Natural killer cell (primary cell): ENCODE data around the gene CHCHD3. TPM values are rescaled to one million over a fixed set of nuclear protein-coding genes. Genes with fewer than 3 reads are reported as not detected.
"Not testable (repeated sequence)": the region's sequence is repeated elsewhere in the genome, so short reads cannot be mapped to it uniquely, and the experiment has no call there.

Source experiments
- ATAC-seq, 3 donors: fragments of 150-1000 bp in 2 of 3; fragments of 200-7000 bp in 1 of 3; cut with Tn5 transposase; 1 replicate in 1 of 3; 2 replicates in 2 of 3; pipeline ENCODE4 v1.10.0; 2021; ENCODE audit warnings: mild to moderate bottlenecking in 2 of 3, moderate library complexity in 2 of 3
- DNase-seq, 2 donors: peaks; one replicate each; pipeline versions ENCODE4 v3.0.0 to v3.0.0-alpha.2; 2013 to 2021; ENCODE audit warnings: mixed read lengths in 1 of 2
- H3K27ac ChIP-seq: one replicate; pipeline ENCODE4 v1.5.1; 2013; ENCODE audit warnings: mild to moderate bottlenecking, low read length
- H3K27me3 ChIP-seq: one replicate; pipeline ENCODE4 v1.6.1; 2013; ENCODE audit warnings: low read length; ENCODE audit not compliant: control insufficient read depth, insufficient read depth
- H3K36me3 ChIP-seq: one replicate; pipeline ENCODE4 v1.6.1; 2013; ENCODE audit warnings: low read length; ENCODE audit not compliant: control insufficient read depth, insufficient read depth
- H3K4me1 ChIP-seq: one replicate; pipeline ENCODE4 v1.6.1; 2013; ENCODE audit warnings: low read length; ENCODE audit not compliant: control insufficient read depth, insufficient read depth
- H3K4me3 ChIP-seq: one replicate; pipeline ENCODE4 v1.5.1; 2013; ENCODE audit warnings: low read length
- H3K9me3 ChIP-seq: one replicate; pipeline ENCODE4 v1.6.1; 2013; ENCODE audit warnings: low read length; ENCODE audit not compliant: control insufficient read depth, insufficient read depth
- H3K27ac Mint-ChIP-seq, 2 donors: one replicate each; pipeline ENCODE4 v1.8.0; 2022; ENCODE audit warnings: mild to moderate bottlenecking in 2 of 2, mixed read lengths in 2 of 2, moderate library complexity in 1 of 2
- H3K27me3 Mint-ChIP-seq, 2 donors: one replicate each; pipeline ENCODE4 v1.8.0; 2022; ENCODE audit warnings: low read depth in 2 of 2, mixed read lengths in 2 of 2
- H3K36me3 Mint-ChIP-seq: one replicate; pipeline ENCODE4 v1.8.0; 2022; ENCODE audit warnings: mixed read lengths
- H3K4me1 Mint-ChIP-seq, 2 donors: one replicate each; pipeline ENCODE4 v1.8.0; 2022; ENCODE audit warnings: mixed read lengths in 2 of 2
- H3K4me3 Mint-ChIP-seq: one replicate; pipeline ENCODE4 v1.8.0; 2022; ENCODE audit warnings: mild to moderate bottlenecking, moderate library complexity, mixed read lengths
- H3K9me3 Mint-ChIP-seq, 2 donors: one replicate each; pipeline ENCODE4 v1.8.0; 2022; ENCODE audit warnings: mixed read lengths in 2 of 2
- WGBS: methylation state at CpG from one replicate; pipeline ENCODE4 v1.1.7; 2013; ENCODE audit warnings: missing lambda C conversion rate; ENCODE audit not compliant: insufficient coverage; 5-methylcytosine and 5-hydroxymethylcytosine counted together
- intact Hi-C: fragments of 100-400 bp; cut with micrococcal nuclease; formaldehyde crosslinking; loops from one replicate; pipeline ENCODE4 v1.14.2; 2022
- total RNA-seq, 4 donors: library from RNA; stranded (reverse); fragments of 120-200 nt in 1 of 4; gene quantifications; one replicate each; pipeline versions ENCODE4 v1.2.3 to v1.2.4, GENCODE V29; 2013 to 2022
- TF ChIP-seq, protein P1 (sequence below): fragments of 200-600 bp; IDR thresholded peaks from one replicate; pipeline ENCODE4 v1.8.0; 2022; ENCODE audit warnings: antibody characterized with exemption

The CHCHD3 gene
- total RNA-seq, 3 donors from 2014 or later (not counting 1 experiment from before 2014, with no cell fraction given) = 35.2 to 41.0 (median 35.9) TPM

DNA sequence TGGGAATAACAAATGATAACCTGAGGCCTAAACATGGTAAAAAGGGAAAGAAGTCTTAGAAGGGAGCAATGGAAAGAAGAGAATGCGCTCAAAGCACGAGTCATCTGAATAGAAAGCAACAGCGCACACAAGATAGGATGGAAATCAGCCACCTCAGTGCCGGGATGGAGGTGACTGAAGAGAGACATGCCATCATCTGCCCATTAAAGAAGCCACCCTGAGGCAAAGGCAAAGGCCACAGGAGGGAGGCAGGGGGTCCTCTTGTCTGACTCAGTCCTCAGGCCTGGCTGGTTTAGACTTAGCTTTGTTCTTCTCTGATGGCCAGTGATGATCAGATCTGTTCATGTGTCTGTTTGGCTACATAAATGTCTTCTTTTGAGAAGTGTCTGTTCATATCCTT, 180.6 kb downstream of the CHCHD3 start:
- H3K4me3 Mint-ChIP-seq = no peak overlapping the region
- H3K4me1 ChIP-seq = no peaks in the 10 kb centered on the region
- no peak overlapping the region for H3K27ac ChIP-seq
- TF ChIP-seq, protein P1, sequence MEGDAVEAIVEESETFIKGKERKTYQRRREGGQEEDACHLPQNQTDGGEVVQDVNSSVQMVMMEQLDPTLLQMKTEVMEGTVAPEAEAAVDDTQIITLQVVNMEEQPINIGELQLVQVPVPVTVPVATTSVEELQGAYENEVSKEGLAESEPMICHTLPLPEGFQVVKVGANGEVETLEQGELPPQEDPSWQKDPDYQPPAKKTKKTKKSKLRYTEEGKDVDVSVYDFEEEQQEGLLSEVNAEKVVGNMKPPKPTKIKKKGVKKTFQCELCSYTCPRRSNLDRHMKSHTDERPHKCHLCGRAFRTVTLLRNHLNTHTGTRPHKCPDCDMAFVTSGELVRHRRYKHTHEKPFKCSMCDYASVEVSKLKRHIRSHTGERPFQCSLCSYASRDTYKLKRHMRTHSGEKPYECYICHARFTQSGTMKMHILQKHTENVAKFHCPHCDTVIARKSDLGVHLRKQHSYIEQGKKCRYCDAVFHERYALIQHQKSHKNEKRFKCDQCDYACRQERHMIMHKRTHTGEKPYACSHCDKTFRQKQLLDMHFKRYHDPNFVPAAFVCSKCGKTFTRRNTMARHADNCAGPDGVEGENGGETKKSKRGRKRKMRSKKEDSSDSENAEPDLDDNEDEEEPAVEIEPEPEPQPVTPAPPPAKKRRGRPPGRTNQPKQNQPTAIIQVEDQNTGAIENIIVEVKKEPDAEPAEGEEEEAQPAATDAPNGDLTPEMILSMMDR = no peak
- intact Hi-C loops = no loop called here
- no peak overlapping the region for H3K27ac Mint-ChIP-seq
- no peak overlapping the region for H3K4me3 ChIP-seq
- no peaks in the 10 kb centered on the region for H3K36me3 Mint-ChIP-seq
- H3K9me3 Mint-ChIP-seq = no peaks in the 10 kb centered on the region
- no peaks in the 10 kb centered on the region for H3K36me3 ChIP-seq
- no peak for DNase-seq
- H3K9me3 ChIP-seq = no peaks in the 10 kb centered on the region
- 72% methylated on average over 4 of the region's 4 CpGs for WGBS
- ATAC-seq = no peak
- H3K27me3 Mint-ChIP-seq = no peaks in the 10 kb centered on the region
- H3K4me1 Mint-ChIP-seq = peaks cover 7 to 16% of the 10 kb centered on the region in 2 donors
- no peaks in the 10 kb centered on the region for H3K27me3 ChIP-seq

DNA sequence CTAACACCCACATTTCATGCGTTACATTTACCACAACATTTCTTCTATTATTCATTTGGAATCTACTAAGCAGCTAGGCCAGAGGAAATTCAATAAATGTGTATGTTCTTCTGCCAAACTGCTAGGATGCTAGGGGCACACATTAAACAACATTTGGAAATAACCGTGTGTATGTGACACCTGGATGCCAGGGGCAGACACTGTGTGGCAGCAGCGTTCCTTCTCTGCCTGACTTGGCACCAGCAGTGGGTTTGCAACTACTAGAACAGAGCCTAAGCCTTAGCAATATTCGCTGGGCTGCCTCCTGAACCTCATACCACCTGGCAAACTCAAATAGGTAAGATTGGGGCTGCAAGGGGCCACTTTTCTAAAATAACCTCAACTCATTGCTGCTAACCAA, 182.1 kb downstream of the CHCHD3 start:
- Mint-ChIP-seq H3K36me3 (no peaks in the 10 kb centered on the region), H3K27ac (no peak overlapping the region), H3K9me3 (no peaks in the 10 kb centered on the region), H3K27me3 (no peaks in the 10 kb centered on the region), H3K4me1 (peaks cover 8 to 11% of the 10 kb centered on the region in 2 donors), H3K4me3 (no peak overlapping the region)
- H3K9me3 ChIP-seq = no peaks in the 10 kb centered on the region
- no peak overlapping the region for H3K4me3 ChIP-seq
- intact Hi-C loops = no loop called here
- no peaks in the 10 kb centered on the region for H3K4me1 ChIP-seq
- no peak overlapping the region for H3K27ac ChIP-seq
- ATAC-seq = no peak
- over 99% methylated on average over 4 of the region's 4 CpGs for WGBS
- H3K27me3 ChIP-seq = no peaks in the 10 kb centered on the region
- TF ChIP-seq, protein P1 = no peak
- DNase-seq = no peak
- no peaks in the 10 kb centered on the region for H3K36me3 ChIP-seq

DNA sequence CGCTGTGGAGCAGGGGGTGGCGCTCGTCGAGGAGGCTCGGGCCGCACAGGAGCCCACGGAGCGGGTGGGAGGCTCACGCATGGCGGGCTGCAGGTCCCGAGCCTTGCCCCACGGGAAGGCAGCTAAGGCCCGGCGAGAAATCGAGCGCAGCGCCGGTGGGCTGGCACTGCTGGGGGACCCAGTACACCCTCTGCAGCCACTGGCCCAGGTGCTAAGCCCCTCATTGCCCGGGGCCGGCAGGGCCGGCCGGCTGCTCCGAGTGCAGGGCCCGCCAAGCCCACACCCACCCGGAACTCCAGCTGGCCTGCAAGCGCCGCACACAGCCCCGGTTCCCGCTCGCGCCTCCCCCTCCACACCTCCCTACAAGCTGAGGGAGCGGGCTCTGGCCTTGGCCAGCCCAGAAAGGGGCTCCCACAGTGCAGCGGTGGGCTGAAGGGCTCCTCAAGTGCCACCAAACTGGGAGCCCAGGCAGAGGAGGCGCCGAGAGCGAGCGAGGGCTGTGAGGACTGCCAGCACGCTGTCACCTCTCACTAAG, 183.2 kb downstream of the CHCHD3 start:
- H3K27ac ChIP-seq, H3K4me1 ChIP-seq, H3K4me3 ChIP-seq, DNase-seq, H3K27ac Mint-ChIP-seq, H3K4me3 Mint-ChIP-seq, H3K27me3 ChIP-seq, H3K9me3 ChIP-seq, H3K36me3 ChIP-seq, intact Hi-C loops, H3K27me3 Mint-ChIP-seq, H3K36me3 Mint-ChIP-seq, ATAC-seq, H3K9me3 Mint-ChIP-seq: not testable (repeated sequence)
- H3K4me1 Mint-ChIP-seq = peaks cover 5 to 11% of the 10 kb centered on the region in 2 donors
- WGBS = 96% methylated on average over 35 of the region's 38 CpGs

DNA sequence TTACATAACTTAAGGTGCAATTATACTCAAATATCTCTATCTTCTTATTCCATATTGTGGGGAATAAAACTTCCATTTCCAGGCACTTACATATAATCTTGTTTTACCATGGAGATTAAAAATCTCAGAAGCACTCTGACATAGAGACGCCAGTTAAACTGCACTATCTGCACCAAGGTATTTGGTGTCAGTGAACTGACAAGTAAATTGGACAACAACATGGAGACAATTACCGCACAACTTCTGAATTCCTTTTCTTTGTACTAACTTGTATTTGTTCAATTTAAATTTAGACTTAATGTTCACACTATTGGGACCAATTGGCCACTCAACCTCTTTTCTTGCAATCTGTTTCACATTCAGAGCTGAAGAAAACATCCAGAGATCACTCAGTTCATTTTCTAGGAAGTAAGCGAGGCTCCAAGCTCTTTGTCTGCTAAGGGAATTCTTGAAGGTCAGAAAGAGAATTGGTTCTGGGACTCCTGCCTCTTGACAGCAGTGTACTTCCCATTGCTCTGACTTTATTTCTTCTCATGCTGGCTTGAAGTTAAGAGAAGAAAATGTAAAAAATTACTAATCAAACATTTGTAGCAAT, 184.7 kb downstream of the CHCHD3 start:
- WGBS = 100% methylated on average over 3 of the region's 3 CpGs
- Mint-ChIP-seq H3K27me3 (no peaks in the 10 kb centered on the region), H3K36me3 (no peaks in the 10 kb centered on the region), H3K27ac (no peak overlapping the region), H3K4me3 (no peak overlapping the region), H3K9me3 (no peaks in the 10 kb centered on the region), H3K4me1 (peaks cover 5 to 11% of the 10 kb centered on the region in 2 donors)
- no peak for DNase-seq
- no peaks in the 10 kb centered on the region for H3K36me3 ChIP-seq
- no peak overlapping the region for H3K27ac ChIP-seq
- H3K4me3 ChIP-seq = no peak overlapping the region
- TF ChIP-seq, protein P1 = no peak
- no peaks in the 10 kb centered on the region for H3K4me1 ChIP-seq
- no peak for ATAC-seq
- intact Hi-C loops = no loop called here
- H3K27me3 ChIP-seq = no peaks in the 10 kb centered on the region
- no peaks in the 10 kb centered on the region for H3K9me3 ChIP-seq
